HG03575 (cell line): Measurements from ENCODE around the gene CYB561D1.
"Not testable (repeated sequence)": the region's sequence is repeated elsewhere in the genome, so short reads cannot be mapped to it uniquely, and the experiment has no call there.

Source experiments
- ATAC-seq: cut with Tn5 transposase; IDR thresholded peaks from one replicate; pipeline ENCODE4 v1.9.1; 2021; ENCODE audit not compliant: unreplicated experiment, insufficient number of reproducible peaks, low FRiP score; ENCODE audit errors: extremely low read depth

Gene CYB561D1, protein sequence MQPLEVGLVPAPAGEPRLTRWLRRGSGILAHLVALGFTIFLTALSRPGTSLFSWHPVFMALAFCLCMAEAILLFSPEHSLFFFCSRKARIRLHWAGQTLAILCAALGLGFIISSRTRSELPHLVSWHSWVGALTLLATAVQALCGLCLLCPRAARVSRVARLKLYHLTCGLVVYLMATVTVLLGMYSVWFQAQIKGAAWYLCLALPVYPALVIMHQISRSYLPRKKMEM

DNA sequence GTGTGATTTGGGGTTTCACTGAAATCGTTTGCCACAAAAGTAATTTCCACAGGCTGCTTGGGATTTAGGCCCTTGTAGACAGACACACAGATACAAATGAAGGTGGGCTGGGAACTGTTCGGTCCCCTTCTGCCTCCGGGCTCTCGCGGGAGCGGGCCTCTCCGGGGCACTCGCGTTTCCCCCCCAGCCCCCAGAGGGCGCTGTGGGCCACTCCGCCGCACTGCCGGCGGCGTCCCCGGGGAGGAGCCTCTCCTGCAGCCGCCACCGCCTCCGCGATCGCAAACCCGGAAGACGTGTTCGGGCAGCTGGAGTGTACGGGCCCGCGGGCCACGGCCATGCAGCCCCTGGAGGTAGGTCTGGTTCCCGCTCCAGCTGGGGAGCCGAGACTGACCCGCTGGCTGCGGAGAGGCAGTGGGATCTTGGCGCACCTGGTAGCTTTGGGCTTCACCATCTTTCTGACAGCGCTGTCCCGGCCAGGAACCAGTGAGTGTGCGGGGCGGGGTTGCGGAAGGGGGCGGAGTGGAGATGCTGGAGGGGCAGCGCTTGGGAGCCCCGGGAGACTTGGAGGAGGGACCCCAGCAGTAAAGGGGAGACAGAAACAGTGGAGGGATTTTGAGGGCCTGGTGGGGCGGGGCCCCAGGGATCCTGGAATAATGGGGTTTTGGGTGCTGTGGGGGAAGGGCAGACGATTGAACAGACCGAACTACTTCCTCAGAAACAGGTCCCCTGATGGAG is at the start of gene CYB561D1:
CYB561D1 (plus strand) TSS at position 290 of the 735 bp plus-strand sequence; CDS start at position 336, 46 bp downstream.
- ATAC-seq, result no peak

DNA sequence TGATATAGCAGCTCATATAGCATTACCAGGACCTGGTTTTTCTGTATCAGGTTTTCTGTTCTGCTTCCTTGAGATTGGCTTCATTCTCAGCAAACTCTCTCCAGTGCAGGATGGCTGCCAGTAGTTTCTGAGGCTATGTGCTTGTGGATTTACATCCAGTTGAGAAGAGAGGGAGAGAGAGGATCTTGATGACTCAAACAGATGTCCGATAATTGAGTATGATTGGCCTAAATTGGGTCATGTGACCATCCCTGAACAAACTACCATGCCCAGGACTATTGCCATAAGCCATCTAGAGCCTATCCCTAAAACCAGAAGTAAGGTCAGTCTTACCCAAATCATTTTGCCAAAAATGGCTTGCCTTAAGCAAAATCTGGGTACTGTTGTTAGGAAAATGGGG is 49.5 kb upstream of the CYB561D1 start:
- ATAC-seq, result no peak

DNA sequence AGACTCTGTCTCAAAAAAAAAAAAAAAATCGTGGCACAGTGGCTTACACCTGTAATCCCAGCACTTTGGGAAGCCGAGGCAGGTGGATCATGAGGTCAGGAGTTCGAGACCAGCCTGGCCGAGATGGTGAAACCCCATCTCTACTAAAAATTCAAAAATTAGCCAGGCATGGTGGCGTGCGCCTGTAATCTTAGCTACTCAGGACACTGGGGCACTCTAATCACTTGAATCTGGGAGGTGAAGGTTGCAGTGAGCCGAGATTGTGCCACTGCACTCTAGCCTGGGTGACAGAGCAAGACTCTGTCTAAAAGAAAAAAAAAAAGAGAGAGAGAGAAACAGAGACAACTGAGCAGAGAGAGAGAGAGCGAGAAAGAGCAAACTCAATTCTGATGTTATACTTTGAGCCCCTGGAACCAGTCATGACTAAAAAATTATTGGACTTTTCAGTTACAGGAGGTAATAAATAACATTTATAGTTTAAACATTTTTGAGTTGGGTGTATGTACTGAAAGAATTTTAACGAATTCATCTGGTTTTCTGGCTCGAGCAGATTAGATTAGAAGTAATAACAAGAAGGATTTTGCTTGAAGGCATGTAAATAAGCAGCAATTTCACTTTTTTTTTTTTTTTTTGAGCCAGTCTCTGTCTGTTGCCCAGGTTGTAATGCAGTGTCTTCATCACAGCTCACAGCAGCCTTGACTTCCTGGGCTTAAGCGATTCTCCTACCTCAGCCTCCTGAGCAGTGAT is 47.8 kb upstream of the CYB561D1 start:
- not testable (repeated sequence) for ATAC-seq

DNA sequence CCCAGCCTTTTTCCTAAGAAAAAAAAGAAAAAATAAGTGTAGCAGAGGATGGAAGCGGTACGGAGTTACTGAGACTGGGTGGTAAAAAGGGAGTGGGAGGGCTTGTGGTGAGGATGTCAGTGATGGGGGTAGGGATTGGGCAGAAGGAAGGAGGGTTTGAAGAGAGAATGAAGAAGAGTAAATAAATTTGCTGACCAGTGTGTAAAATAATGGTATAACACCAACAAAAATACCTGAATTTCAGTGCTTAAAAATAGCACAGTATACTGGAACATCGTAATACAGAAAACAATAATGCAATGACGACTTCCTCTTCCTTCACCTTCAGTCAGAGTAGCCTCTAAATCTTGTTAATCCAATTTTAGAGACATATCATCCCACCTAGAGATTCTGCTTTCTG is 46.4 kb upstream of the CYB561D1 start:
- no peak for ATAC-seq

DNA sequence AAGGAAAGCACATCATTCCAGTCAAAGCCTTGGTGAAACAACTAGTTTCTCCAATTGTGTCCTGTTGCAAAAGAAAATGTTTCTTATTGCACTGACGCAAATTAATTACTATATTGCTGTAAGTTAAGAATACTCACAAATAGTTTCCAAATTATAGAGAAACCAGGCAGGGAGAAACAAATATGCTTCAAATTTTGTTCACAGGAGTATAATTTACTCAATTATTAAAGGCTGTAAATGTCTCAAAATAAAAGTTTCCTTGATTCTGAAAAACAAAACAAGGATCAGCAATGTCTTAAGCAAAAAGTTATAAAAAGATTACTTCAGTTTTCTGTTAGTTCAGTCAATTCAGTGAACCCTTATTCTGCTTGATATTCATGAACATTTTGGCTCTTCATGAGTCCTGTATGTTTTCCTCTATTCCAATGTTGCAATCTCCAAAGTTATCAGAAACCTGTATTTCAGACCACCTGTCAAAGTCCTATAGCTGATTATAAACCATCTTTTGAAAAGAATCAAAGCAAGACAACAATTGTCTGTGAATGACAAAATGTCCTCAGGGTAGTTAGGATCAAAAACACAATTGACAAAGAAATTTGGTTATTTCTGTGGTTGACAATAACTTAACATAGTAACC is 39.3 kb upstream of the CYB561D1 start:
- ATAC-seq, result no peak

DNA sequence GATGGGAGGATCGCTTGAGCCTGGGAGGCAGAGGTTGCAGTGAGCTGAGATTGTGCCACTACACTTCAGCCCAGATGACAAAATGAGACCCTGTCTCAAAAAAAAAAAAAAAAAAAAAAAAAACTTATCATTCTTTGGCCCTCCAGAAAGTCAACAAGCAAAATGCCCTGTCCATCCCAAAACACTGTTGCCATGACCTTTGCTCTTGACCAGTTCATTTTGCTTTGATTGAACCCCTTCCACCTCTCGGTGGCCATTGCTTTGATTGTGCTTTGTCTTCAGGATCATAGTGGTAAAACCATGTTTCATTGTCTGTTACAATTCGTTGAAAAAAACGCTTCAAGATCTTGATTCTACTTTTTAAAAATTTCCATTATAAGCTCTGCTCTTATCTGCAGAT is 36.1 kb upstream of the CYB561D1 start:
- no peak for ATAC-seq

DNA sequence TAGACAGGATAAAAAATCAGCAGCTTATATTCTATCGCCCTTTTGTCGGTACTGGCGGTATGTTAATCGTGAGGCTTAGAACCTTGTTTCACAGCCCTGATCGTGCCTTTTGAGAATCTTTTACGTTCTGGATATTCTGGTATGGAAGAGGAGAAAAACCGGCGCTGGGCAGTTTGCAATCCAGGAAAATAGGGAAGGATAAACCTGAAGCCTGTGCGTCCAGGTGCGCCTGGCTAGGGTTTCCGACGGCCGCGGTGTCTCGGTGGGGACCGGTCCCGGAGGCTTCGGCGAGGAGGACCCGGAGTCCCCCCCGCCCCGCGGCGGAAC is 27.8 kb upstream of the CYB561D1 start:
- no peak for ATAC-seq

DNA sequence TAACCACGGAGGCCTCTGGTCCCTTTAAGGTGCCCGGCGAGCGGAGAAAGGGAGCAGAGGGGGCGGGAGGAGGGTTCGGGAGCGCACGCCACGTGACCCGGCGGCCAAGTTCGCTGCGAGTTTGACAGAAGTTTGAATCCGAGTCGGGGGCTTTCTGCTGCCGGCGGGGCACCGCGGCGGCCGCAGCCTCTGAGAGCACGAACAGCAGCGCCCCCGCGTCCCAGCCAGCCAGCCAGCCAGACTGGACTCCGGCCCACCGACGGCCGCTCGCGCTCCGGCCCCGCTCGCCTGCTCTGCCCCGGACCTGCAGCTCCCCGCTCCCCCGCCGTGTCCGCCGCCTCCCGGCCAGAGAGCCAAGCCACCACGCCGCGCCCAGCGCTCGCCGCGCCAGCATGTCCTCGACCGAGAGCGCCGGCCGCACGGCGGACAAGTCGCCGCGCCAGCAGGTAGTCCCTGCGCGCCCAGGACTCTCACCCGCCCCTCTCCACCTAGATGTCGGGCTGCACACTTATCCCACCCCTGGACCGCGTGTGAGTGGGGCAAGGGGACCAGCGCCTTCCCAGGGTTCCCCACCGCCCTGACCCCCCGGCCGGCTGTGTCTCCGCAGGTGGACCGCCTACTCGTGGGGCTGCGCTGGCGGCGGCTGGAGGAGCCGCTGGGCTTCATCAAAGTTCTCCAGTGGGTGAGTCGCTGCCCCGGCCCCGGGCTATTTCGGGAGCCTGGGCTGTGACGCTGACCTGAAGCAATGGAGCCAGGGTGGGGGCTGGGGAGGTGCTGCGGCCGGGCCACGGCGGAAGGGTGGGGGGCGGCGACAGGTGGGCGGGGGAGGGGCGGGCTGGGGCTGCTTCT is 27.2 kb upstream of the CYB561D1 start, which contains the start of gene SYPL2:
SYPL2 (plus strand) TSS at position 95 of the 849 bp plus-strand sequence; CDS start at position 393, 298 bp downstream.
- no peak for ATAC-seq

DNA sequence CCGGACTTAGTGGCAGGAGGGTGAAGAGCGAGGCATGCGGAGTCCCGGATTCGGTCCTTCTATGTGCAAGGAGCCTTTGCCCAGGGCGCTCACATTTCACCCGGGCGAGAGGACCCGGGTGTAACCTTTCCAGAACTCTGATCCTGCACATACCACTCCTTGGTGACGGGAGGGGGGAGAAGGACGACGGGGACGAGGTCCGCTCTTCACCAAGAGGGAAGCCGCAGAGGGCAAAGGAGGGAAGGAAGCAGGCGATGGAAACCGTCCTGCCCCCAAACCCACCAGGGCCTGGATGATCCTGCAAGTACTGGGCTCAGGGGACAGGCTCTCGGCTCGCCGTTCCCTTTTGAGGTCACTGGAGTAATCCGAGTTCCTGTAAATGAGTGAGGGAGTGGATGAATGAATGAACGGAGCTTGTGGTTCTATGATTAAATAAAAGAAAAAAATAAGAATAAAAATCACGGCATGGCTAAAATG is 26.6 kb upstream of the CYB561D1 start:
- no peak for ATAC-seq

DNA sequence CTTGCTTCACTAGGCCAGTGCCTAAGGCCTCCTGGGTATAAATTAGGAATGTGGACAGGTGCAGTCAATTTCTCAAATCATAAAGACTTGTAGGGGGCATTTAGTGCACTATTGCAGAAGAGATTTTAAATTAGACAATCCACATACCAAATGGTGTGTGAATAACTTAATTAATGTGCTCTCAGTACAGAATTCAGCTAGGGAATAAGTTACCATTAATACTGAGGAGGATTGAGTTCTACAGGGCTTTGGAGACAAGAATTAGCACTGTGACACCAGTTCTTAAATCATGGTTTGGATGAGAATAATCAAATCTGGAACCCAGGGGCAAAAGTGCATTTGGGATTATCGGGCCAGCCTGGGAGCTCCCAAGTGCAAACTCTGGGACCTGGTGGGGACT is 25.8 kb upstream of the CYB561D1 start:
- ATAC-seq, result no peak

DNA sequence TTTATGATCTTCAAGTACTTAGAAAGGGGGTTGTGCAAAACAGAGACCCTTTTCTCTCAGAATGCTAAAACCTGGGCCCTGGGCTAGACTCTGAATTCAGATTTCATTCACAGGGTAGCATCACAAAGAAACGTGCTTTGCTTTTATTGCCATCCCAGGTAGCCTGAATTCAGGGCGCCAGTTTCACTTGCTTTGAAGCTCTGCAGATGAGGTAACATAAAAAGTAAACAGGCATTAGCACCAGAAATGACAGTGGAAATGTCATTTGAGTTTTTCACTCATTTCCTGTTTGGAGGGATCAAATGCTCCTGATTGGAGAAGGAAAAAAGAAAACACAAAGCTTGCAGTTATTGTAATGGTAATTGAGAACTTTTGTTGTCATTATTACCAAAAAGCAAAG is 25.0 kb upstream of the CYB561D1 start:
- no peak for ATAC-seq

DNA sequence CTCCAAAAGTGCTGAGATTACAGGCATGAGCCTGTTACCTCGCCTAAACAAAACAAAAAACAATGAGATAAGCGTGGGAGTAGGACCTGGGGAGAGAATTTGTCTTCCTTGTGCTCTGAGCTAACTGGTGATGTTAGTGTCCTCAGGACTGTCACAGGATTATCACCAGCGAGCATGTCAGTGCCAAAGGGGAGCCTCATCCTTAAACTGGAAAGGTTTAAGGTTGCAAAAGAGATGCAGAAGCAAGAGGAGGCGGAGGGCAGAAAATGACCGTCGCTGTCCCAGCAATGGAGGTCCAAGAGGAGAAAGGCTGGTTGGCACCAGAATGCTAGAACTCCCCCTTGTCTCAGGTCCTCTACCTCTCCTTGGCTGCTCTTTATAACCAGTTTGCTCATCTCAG is 23.6 kb upstream of the CYB561D1 start:
- ATAC-seq, result no peak

DNA sequence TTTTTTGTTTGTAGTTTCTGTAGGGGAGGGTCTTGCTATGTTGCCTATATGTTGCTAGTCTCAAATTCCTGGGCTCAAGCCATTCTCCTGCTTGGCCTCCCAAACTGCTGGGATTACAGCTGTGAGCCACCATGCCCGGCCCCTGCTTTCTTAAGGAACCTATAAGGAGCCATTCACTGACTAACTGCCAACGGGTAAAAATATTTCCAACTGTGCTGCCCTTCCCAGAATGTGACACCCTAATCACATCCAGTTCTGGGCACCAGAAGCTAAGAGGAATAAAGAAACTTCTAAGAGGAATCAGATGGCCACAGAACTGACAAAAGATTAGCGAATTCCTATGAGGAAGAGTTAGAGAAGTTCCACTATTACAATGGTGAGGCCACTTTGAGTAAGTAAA is 21.1 kb upstream of the CYB561D1 start:
- ATAC-seq, result no peak

DNA sequence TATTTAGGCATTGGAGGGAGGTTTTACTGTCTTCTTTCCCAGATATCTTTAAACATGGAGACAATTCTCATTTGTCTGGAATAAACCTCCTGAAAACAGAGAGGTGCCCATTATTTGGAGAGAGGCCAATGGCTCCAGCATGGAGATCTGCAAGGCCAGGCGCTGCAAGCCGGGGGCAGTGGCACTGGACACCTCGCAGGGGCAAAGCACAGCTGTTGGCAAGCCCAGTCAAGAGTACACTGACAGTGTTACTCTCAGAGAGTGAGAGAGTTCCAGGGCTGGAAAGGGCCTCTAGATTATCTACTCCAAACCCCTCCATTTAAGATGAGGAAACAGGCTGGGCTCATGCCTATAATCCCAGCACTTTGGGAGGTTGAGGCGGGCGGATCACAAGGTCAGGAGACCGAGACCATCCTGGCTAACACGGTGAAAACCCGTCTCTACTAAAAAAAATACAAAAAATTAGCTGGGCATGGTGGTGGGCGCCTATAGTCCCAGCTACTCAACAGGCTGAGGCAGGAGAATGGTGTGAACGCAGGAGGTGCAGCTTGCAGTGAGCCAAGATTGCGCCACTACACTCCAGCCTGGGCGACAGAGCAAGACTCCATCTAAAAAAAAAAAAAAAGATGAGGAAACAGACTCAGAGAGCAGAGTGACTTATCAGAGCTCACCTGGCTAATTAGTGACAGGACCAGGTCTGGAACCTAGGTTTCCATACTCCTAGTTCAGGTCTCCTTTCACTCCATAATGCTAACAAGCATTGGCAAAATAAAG is 20.4 kb upstream of the CYB561D1 start:
- not testable (repeated sequence) for ATAC-seq

DNA sequence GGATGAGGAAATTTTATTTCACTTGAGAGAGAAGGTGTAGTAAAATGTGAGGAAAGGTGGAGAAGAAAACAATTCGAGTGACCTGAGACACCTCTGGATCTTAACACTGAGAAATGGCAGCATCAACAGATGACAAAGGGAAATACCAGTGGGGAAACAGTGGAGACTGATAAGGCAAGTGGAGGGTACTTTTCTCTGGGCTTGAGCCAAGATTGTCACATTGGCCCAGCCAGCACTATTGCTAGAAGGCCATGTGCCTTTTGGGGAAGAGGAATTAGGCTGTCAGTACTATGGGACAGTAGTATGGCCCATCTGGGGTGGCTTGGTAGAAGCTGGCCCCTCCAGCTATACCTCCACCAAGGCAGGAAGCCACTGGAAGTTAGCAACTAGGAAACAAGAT is 19.2 kb upstream of the CYB561D1 start:
- ATAC-seq, result no peak

DNA sequence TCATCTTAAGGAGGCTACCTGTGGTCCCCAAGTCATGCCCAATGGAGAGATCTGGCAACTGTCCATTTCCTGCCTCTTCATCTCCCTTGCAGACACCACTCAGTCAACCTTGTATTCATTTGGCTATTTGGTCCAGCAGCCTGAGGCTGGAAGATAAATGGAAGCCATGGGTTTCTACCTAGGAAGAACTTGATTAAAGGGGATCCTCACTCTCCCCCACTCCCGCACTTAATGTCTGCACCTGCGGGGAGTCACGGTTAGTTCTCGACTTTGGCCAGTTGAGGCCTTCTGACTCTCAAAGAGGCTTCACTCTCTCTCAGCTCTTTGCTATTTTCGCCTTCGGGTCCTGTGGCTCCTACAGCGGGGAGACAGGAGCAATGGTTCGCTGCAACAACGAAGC is 18.6 kb upstream of the CYB561D1 start:
- ATAC-seq, result no peak

DNA sequence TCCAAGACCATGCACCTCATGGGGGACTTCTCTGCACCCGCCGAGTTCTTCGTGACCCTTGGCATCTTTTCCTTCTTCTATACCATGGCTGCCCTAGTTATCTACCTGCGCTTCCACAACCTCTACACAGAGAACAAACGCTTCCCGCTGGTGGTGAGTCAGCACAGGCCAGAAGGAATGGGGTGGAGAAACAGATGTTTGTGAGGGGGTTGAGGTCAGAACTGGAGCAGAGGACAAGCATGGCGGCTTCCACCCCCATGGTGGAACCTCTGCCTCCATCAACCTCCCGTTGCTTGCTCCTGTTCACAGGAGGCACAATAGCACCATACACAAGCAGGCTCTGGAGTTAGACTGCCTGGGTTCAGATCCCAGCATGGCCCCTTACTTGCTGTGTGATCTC is 17.1 kb upstream of the CYB561D1 start:
- no peak for ATAC-seq

DNA sequence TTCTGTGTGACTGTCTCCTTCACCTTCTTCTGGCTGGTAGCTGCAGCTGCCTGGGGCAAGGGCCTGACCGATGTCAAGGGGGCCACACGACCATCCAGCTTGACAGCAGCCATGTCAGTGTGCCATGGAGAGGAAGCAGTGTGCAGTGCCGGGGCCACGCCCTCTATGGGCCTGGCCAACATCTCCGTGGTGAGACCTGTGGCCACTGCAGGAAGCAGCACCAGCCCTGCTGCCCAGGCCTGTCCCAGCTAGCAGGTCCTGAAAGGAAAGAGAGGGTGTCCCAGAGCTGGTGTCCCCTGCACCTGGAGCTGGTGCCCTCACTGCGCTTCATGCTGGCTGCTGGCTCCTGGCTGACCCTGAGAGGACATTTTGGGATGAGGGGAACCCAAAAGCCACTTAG is 16.1 kb upstream of the CYB561D1 start:
- no peak for ATAC-seq
